ENCODE data around the gene DBN1.

DBN1 gene

DNA sequence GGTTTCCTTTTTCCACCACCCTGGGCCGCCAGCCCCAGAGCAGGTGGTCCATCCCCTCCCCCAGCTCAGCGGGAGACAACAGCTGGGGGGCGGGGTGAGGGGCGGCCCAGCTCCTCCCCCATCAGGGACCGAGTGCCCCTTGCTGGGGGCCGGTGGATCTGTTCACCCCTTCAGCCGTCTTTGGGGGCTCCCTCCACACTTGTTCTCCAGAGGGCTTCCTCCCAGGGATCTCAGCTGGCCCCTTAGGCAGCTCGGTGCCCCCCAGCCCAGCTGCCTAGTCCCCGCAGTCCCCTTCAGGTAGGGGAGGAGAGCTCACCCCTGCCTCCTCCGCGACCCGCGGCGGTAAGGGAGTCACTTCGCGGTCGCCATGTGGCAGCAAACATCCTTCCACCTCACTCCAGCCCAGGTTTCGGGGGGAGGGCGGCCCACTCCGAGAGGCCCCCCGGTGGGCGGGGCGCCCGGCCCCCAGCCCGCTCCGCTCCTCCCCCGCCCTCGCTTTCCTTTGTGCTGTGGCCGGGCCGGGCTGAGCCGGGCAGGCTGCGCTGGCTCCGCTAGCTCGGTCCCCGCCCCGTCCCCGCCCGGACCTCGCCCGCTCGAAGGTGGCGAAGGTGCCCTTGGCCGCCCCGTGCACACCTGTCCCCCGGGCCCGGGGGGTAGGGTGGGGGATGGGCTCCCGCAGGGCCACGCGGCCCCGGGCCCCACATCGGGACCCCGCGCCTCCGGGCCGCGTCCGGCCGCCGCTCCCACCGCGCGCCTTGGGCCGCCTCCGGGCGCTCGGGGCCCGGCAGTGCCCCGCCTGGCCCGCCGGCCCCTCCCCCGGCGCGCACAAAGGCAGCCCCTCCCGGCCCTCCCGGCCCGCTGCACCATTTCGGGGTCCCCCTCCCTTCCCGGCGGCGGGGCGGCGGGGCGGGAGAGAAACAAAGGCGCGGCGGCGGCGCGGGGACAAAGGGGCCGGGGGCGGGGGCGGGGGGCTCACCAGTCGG lies 683 bp downstream of the DBN1 start:
- no peak for DNase-seq

DNA sequence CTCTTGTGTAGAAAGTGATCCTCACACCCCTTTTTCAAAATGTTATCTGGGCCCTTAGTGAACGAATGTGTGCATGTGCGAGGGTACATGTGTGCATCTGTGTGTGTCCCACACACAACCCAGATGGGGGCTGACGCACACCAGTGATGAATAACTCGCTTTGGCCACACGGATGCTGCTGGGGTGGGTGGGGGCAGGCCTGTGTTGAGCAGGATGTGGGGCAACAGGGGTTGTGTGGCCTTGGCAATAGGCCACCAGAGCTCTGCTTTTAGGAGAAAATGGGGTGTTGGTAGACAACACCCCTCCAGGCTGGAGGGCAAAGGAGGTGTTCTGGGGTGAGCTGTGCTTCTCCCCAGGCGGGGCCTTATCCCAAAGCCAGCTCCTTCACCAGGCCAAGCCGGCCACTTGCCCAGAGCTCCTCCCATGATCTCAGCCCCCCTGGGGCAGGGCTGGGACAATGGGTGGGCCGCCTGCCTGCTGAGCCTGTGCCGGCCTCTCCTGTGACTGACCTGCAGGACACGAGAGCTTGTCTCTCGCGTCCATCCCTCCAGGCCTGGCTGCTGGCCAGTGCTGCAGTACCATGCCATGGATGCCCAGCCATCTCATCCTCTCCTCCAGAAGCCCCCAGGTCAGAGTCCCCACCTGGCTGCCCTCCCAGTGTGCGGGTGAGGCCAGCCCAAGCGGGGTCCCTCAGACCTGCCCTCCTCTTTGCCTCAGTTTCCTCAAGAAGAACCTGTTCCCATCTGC lies 1.7 kb downstream of the DBN1 start:
- no peak for DNase-seq

DNA sequence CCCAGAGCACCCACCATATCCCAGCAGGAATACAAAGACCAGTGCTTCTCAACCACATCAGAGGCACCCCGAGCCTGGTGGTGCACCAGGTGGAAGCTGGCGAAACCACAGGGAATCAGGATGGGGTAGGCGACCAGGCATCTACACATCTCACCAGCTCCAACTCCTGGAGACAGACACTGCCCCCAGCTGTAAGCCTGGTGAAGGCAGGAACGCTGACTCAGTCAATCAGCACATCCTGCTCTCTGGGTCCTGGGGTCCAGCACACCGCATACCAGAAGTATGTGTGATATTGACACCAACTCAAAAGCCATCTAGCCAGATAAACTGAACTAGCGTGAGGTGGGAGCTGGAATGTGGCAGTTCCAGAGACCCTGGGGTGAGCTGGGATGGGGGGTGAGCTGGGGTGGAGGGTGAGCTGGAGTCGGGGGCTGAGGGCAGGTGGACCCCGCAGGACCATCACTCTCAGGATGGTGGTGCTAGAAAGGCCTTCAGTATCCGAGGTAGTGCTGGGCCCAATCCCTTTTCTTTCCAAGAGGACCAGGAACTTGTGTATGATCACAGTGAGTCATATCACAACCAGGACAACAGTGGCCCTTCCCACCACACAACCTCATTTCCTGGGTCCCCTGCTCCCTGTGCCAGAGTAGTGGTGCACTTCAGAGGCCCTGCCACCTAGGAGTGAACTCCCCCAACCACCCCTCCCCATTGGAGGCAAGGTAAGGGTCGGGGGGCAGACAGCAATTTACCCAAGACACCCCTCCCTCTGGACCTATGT lies 2.5 kb downstream of the DBN1 start:
- no peak for DNase-seq

DNA sequence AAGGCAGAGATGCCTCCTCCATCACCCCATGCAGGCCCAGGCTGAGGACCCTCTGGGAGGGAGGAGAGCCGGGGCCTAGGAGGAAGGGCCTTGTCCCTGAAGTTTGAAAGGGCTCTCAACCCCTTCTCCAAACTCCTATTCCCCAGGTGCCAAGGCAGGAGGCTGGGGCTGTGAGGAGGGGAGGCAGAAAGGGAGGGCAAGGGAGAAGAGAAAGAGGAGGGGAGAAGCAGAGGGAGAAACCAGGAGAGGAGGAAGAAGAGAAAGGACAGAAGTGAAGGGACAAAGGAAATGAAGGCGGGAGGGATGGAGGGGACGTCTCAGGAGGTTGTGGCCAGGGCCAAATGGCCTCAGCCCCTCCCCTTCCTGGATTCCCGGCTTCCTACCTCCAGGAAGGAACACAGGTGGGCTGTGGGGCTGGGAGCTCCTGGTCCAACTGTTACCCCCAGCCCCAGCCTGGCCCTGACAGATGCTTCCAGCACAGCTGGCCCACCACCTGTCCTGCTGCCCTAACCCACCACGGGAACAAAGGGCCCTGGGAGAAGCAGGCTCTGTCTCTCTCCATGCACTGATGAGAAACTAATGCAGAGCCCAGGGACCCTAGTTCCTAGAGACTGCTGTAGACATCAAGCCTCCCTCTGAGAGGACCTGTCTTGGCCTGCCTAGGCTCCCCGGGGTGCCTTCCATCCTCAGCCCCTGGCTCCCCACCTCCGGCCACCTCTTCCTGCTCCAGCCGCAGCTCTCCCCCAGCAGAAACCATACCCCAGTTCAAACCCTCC lies 3.5 kb downstream of the DBN1 start:
- DNase-seq: no peak

DNA sequence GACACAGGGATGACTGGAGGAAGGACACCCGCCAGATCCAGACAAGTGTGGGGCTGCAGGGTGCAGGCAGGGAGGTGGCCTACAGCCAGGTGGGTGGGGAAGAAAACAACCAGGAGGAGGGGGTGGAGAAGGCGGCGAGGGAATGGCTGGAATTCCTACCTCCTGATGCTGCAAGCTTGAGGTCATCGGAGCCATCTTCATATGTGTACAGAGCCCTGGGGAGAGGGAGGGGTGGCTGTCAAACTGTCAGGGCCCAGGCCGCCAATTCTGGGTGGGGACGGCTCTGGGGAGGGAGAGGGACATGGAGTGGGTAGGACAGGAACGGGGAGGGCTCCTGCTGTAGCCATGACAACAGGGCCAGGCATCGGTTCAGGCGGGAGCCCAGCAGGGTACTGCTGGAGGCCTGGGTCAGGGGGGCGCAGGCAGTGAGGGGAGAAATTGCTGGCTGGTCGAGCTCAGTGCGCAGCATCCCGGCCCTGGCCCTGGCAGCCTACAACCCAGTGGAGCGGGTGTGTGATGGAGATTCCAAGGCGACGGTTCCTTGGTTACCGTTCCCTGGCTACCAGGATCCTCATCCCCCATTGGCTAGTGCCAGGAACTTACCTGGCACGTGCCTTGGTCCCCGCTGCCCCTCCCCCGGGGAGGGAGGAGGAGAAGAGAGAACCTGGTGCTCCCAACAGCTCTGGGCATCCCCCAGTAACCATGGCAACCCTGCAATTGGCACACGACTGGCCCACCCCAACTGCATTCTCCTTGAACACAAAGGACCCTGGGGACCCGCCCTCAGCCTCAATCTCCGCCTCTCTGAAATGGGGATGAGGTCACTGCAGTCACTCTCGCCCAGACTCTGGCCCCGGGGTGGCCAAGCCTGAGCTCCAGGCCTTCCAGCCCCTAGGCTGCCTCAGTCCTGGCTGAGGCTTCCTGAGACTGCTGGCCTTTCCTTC lies 4.5 kb downstream of the DBN1 start:
- no peak for DNase-seq

DNA sequence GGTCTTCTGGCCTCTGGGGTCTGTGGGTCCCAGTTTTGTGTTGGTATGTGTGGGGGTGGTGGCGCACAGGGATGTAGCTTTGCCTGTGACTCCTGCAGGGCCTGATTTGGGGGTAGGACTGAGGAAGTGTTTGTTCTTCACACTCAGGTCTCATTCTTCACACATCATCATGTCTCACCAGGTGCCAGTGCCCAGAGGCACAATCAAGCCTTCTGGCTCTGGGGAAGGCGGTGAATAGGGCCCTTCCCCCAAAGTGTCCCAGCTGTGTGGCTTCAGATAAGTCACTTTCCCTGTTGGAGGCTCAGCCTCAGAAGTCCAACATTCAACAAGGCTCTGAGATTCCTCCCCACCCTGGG lies 5.1 kb downstream of the DBN1 start:
- no peak for DNase-seq

DNA sequence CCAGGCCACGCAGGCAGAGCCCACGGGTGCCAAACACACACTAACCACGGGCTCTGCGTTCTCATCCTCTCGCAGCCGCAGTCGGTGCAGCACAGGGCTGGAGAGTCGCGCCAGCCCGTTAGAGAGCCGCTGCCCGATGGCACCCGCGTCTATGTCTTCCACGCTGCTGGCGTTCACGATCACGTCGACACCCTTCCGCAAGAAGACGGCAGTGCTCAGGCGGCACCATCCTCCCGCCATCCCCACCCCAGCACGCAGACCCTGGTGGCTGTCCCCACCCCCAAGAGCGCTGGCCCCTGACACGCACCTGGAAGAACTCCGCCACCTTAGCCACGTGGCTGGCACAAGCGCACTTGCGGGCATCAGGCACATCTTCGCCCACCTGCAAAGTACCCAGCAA lies 6.0 kb downstream of the DBN1 start:
- DNase-seq: no peak

DNA sequence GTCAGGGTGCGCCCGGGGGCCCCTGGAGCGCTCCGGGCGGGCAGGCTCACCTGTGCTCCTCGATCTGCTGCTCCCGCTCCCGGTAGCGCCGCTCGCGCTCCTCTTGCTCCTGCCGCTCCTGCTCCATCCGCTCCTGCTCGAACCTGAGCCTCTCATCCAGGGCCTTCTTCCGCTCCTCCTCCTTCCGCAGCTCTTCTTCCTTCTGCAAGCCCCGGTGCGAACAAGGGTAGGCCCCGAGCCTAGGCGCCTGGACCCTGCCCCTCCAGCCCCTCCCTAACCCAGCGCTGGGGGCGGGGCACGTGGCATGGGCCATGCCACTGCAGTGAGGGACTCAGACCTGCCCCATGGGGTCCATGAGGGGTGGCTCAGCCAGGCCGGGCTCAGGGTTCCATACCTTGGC lies 6.6 kb downstream of the DBN1 start:
- DNase-seq: no peak

DNA sequence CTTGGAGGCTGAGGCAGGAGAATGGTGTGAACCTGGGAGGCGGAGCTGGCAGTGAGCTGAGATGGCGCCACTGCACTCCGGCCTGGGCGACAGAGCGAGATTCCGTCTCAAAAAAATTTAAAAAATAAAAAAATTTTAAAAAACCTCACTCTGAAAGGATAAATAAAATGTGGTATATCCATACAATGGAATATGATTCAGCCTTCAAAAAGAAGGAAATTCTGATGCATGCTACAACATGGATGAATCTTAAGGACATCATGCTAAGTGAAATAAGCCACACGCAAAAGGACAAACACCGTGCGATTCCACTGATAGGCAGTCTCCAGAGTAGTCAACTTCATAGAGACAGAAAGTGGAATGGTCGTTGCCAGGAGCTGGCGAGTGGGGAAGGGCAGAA lies 8.4 kb downstream of the DBN1 start:
- no peak for DNase-seq

DNA sequence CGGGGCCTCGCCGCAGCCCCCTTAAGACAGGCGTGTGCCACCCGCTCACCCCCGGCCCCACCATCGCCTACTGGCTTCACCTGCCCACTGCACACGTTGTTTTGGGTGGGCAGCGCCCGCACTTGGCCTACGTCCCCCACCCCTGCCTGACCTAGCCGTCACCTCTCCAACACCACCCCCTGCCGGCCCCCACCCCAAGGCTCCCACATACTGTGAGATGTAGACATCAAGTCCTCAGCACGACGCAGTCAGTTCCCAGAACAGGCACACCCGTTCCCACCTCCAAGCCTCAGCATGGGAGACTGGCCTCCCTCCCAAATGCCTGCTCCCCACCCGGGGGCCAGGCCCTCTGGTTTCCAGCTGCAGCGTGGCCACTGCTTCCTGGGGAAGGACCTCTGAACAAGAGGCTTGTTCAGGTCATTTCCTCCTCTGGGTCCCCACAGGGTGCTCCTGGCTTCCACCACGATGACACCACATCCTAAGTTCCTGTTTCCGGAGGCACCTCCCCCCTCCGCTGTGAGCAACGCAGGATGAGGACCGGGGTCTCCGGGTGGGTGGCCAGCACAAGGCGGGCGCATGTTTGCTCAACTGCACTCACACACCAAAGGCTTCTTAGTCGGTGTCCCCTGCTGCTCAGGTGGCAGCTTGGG lies 11.3 kb downstream of the DBN1 start:
- peak; percentile 7 to 20 for DNase-seq

DNA sequence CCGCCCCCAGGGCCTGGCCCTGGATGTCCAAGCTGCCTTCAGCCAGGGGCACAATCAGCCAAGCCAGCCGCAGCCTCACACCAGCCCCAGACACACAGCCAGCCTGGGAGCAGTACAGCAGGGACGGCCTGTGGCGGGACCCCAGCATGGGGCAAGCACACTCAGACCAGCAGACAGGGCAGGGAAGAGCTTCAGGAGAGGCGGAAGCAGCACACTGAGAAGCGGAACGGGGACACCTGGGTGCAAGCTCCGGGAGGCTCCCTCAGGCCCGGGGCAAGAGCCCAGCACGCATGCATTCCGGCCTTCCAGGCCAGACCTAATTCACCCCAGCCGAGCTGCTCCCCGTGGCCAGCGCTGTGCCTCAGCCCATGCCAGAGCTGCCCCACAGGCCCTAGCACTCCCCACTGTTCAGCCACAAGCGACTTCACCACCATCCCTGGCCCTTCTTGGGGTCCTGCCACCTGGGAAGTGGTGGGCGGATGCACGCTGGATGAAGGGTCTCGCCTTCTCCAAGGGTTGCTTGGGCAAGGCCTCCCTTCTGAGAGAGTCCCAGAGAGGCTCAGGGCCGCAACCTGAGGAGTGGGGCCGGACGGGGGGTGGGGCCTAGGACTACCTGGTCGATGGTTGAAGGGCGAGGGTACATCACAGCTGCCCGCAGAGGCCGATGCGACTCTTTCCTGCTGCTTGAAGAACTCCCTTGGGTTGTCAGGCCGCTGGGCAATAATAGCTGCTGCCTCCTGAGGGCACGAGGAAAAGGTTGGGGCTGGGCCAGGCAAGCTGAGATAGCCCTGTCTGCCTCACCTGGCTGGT lies 13.4 kb downstream of the DBN1 start:
- DNase-seq: no peak

DNA sequence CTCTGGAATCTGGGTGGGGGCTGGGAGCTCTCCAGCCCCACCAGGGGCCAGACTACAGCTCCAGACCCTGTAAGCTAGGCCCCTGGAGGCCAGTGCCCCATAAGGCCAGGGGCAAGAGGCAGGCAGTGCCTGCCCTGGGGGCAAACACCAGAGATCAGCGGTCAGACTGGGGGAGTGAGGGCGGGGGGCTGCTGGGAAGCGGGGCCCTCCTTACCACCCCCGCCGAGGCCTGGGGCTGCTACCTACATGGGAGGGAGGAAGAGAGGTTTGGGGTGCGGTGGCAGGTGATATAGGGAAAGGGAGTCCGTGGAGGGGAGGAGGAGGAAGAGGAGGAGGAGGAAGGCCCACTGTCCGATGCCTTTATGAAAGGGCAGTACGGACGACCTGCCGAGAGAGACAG lies 14.1 kb downstream of the DBN1 start:
- no peak for DNase-seq

DNA sequence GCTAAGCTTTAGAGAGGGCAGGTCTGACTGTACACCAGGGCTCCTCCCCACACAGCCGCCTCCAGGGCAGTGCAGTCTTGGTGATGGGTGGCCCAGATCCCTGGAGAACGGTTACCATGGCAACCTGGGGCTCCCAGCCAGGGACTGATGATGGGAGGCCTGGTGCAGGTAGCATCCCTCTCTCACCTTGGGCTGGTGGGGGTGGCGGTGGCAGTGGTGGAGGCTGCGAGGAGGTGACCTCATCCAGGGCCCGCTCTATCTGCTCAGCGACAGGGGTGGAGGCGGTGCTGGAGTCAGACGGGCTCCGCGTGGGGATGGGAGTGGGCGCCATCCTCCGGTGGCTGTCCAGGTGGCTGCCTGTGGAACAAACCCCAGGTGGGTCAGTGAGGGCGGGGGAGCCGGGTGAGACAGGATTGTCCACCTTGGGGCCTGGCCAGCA lies 14.5 kb downstream of the DBN1 start:
- no peak for DNase-seq

DNA sequence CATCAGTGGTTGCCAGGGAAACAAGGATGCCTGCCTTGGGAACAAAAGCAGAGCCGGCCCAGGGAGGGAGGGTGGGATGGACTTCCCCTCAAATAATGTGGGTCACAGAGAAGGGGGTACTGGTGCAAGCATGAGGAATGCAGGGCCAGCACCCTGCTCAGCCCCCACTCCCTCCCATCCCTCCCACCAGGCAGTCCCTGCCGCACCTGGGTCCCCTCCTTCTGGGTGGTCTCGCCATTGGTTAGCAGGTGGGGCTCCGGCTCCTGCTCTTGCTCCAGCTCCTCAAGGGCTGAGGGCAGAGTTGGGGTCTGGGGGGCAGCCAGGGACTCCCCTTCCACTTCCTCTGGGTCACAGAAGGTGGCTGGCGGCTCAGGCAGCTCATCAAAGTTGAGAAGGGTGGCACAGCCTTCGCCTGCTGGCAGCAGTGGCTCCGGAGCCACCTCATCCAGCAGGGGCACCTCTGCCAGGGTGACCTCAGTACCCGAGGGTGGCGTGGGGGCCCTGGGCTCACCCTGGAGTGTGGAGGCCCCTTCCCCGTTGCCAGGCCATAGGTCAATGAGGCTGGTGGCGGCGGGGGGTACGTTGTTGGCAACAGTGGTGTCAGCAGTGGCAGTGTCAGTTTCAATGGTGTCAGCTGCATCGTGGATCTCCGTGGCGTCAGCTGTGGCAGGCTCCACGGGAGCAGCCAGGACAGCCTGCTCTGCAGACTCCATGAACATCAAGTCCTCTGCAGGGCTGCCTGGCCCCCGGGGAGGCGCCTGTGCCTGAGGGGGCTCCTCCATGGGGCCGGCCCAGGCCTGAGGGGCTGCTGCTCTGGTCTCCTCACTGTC lies 15.4 kb downstream of the DBN1 start:
- no peak for DNase-seq

DNA sequence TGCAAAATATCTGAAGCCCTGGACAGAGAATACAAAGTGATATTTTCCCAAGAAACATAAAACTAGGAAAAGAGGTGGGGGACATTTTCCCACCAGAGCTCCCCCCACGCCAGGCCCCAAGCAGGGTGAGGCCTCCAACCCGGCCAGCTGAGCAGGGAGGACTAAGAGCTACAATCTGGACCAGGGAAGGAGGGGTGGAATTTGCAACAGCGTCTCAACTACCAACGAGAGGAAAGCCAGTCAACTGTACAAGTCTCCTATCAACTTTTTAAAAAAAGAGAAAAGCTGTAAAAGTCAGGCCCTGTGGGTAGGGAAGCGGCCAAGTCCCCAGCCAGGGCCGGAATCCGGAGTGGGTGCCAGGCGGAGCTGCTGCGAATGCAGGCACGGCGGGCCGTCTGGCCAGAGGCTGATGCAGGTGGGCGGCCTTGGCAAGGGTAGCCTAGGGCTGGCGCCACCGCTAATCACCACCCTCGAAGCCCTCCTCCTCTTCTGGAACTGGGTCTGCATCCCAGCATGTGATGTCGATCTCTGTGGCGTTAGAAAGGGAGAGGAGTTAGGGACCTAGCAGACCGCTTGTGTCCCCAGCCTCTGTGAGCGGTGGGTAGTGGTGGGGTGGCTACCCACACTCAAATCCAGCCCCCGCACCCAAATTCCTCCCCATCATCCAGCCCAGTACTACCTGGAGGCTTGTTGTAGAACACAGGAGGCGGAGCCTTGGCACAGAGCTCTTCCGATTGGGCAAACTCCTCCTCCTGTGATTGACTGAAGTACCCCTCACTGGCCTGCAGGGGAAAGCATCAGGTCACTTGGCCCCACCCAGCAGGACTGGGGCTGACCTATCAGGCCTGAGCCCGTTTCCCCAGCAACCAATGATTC lies 16.2 kb downstream of the DBN1 start:
- peak; percentile 26 to 56 for DNase-seq

DNA sequence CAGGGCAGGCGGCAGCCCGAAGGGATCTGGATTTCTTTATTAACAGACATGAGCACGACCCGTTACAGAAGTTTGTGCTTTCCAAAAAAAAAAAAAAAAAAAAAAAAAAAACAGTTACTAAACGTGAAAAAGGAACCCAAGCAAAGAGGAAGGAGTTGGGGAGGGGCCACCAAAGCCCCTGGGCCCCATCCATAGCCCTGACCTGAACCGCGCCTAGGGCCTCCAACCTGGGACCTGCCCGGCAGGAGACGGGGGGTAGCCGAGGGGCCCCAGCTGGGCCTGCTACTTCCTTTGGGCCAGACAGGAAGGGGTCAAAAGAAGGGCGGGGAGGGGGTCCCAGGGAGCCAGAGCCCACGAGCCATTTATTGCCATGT lies 16.9 kb downstream of the DBN1 start:
- no peak for DNase-seq

DNA sequence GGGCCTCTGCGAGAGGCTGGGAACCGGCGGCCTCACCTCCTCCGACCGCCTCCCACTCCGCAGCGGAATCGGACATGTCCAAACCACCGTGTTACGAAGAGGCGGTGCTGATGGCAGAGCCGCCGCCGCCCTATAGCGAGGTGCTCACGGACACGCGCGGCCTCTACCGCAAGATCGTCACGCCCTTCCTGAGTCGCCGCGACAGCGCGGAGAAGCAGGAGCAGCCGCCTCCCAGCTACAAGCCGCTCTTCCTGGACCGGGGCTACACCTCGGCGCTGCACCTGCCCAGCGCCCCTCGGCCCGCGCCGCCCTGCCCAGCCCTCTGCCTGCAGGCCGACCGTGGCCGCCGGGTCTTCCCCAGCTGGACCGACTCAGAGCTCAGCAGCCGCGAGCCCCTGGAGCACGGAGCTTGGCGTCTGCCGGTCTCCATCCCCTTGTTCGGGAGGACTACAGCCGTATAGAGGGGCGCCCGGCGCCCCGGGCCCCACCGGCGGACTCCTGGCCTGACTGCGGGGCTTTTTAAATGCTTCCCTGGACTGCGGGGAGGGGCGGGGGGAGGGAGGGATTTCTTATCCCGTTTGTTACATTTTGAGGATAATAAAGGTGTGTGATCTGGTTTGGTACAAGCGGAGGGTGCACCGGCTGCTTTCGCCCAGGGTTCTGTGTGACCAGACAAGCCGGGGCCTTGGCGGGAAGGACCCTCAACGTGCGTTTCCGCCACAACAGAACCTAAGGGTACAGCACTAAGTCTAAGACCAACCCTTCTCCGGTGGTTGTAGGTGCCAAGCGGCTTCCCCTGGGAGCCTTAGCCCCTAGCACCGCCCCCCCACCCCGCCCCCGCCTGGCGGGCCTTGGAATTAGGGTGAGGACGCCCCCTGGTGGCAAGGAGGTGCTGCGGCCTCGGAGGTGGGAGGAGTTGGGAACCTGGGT lies 17.5 kb downstream of the DBN1 start:
- DNase-seq: peak; percentile 74 to 84

All from bone marrow (tissue), 2 donors.